ENCODE data around the gene PPFIBP2.

- TF ChIP-seq CTCF (IDR thresholded peaks at IDR 0.05; ENCODE audit: low read length) (no peak), EZH2 (optimal IDR thresholded peaks at IDR 0.05; ENCODE audit: low read depth, low read length) (no peak)
Measured at GRCh38 chr11:7569044-7569443, 55.2 kb downstream of the PPFIBP2 start.
